ENCODE measurements around the gene CTU2.

- TF ChIP-seq ID3 (CRISPR knock-in tag; IDR thresholded peaks at IDR 0.05) (no peak), ID3 (tag; IDR thresholded peaks at IDR 0.05) (no peak), CTCF (IDR thresholded peaks at IDR 0.05 in 2 of 3, conservative IDR thresholded peaks at IDR 0.05 in 1 of 3; ENCODE audit: insufficient read depth in 2 of 3, low read depth in 1 of 3, low read length in 3 of 3) (no peak), SAP30 (IDR thresholded peaks at IDR 0.05; ENCODE audit: borderline replicate concordance, insufficient read depth, low read depth, low read length, poor library complexity, severe bottlenecking) (no peak)
Observed at GRCh38 chr16:88720396-88720970, 14.2 kb downstream of the CTU2 start.
